HepG2 (cell line): ENCODE data around the gene ST6GALNAC2. TPM values are rescaled to one million over a fixed set of nuclear protein-coding genes. Genes with fewer than 3 reads are reported as not detected.

Source experiments
- ATAC-seq: fragments of 200-7000 bp; cut with Tn5 transposase; 3 replicates; pipeline ENCODE4 v1.9.1; 2020; ENCODE audit warnings: mild to moderate bottlenecking, moderate library complexity
- BruUV-seq: library from RNA; stranded (reverse); fragments of 400-500 nt; replicated peaks from 2 replicates; lab custom pipeline; 2021; lab: Mats Ljungman, UMichigan
- CTCF ChIA-PET: fragments of 300-600 bp; formaldehyde crosslinking; extraction: SDS; loops from one replicate; lab custom pipeline; 2021; ENCODE audit warnings: low total read pairs, inconsistent platforms, low intra/inter-chr PET ratio; lab: Yijun Ruan, JAX
- POLR2A ChIA-PET: fragments of 350-600 bp; sonication (Branson Sonifier 250); formaldehyde crosslinking; loops from one replicate; lab custom pipeline; 2020; ENCODE audit warnings: antibody characterized with exemption, inconsistent platforms; lab: Yijun Ruan, JAX
- DNase-seq: peaks from one replicate; pipeline ENCODE4 v3.0.0-alpha.2; 2015; ENCODE audit warnings: low spot score
- FAIRE-seq: peaks from 3 replicates; lab custom pipeline; 2011; peaks lifted over from hg19 to GRCh38; lab: Jason Lieb, UNC
- H2AFZ ChIP-seq: one replicate; pipeline ENCODE4 v1.6.1; 2011; ENCODE audit warnings: low read length, inconsistent platforms
- H3K27ac ChIP-seq: fragments of 300-600 bp; 3 replicates; pipeline ENCODE4 v1.8.0; 2011; ENCODE audit warnings: mixed run types, mild to moderate bottlenecking, mixed read lengths, low read length, inconsistent platforms; ENCODE audit not compliant: insufficient read depth; ENCODE audit errors: extremely low read length
- H3K27me3 ChIP-seq, 2 experiments: fragments of 200-600 bp in 1 of 2; 2 replicates in 1 of 2; 3 replicates in 1 of 2; pipeline versions ENCODE4 v1.6.0 to v1.8.0; 2011; ENCODE audit warnings: low read length in 2 of 2, mild to moderate bottlenecking in 2 of 2, moderate library complexity in 2 of 2, inconsistent platforms in 1 of 2; ENCODE audit not compliant: insufficient read depth in 2 of 2, control insufficient read depth in 1 of 2
- H3K36me3 ChIP-seq, 2 experiments: fragments of 200-600 bp in 1 of 2; replicated peaks in 1 of 2; 2 replicates in 1 of 2; 3 replicates in 1 of 2; pipeline versions ENCODE4 v1.5.1 to v1.8.0; 2011; ENCODE audit warnings: low read length in 2 of 2, inconsistent platforms in 1 of 2; ENCODE audit not compliant: insufficient read depth in 2 of 2, control insufficient read depth in 1 of 2
- H3K4me1 ChIP-seq: 2 replicates; pipeline ENCODE4 v1.5.1; 2012; ENCODE audit warnings: low read length, inconsistent platforms; ENCODE audit not compliant: insufficient read depth
- H3K4me2 ChIP-seq: 2 replicates; pipeline ENCODE4 v1.6.0; 2011; ENCODE audit warnings: low read depth, low read length, inconsistent platforms
- H3K4me3 ChIP-seq, 3 experiments: fragments of 200-600 bp in 1 of 3; sonication (generic), shearing (Covaris generic) in 1 of 3; replicated peaks in 1 of 3; 2 replicates each; pipeline ENCODE4 v1.5.1; 2011 to 2016; ENCODE audit warnings: low read length in 3 of 3, inconsistent platforms in 2 of 3, low read depth in 2 of 3, mild to moderate bottlenecking in 2 of 3, control low read depth in 1 of 3, mixed read lengths in 1 of 3; ENCODE audit not compliant: insufficient read depth in 1 of 3
- H3K79me2 ChIP-seq: one replicate; pipeline ENCODE4 v1.6.1; 2011; ENCODE audit warnings: low read length, inconsistent platforms; ENCODE audit not compliant: insufficient read depth
- H3K9ac ChIP-seq: 2 replicates; pipeline ENCODE4 v1.6.0; 2011; ENCODE audit warnings: mild to moderate bottlenecking, low read depth, low read length, inconsistent platforms; ENCODE audit not compliant: insufficient read depth
- H3K9me3 ChIP-seq: 2 replicates; pipeline ENCODE4 v1.5.1; 2012; ENCODE audit warnings: mild to moderate bottlenecking, low read length
- H4K20me1 ChIP-seq: 2 replicates; pipeline ENCODE4 v1.6.0; 2011; ENCODE audit warnings: inconsistent platforms, mild to moderate bottlenecking, low read length, moderate library complexity; ENCODE audit not compliant: insufficient read depth
- AGO2 ChIP-seq: fragments of 200-400 bp; formaldehyde crosslinking; optimal IDR thresholded peaks from 2 replicates; pipeline ENCODE3; 2017; ENCODE audit warnings: mild to moderate bottlenecking, low read depth, low read length, moderate library complexity
- ATF7-NPFF ChIP-seq: sonication (generic); formaldehyde crosslinking; IDR thresholded peaks from 2 replicates; pipeline ENCODE4 v1.8.1; 2023; ENCODE audit warnings: mild to moderate bottlenecking, low read depth, missing genetic modification reagents, moderate library complexity
- CEBPZ ChIP-seq: IDR thresholded peaks from 2 replicates; pipeline ENCODE4 v1.6.1; 2012; ENCODE audit warnings: low read length, improper control_type of control experiment
- FOSL1 ChIP-seq: sonication (generic); formaldehyde crosslinking; IDR thresholded peaks from 2 replicates; pipeline ENCODE4 v1.9.0; 2021; ENCODE audit warnings: missing genetic modification reagents, borderline replicate concordance
- HINFP ChIP-seq: sonication (generic); formaldehyde crosslinking; IDR thresholded peaks from 2 replicates; pipeline ENCODE4 v1.4.0; 2020; ENCODE audit warnings: low read depth, mild to moderate bottlenecking, missing genetic modification reagents
- KLF9 ChIP-seq: IDR thresholded peaks from 2 replicates; pipeline ENCODE4 v1.6.1; 2016; ENCODE audit warnings: low read depth
- MYNN ChIP-seq: sonication (generic); formaldehyde crosslinking; IDR thresholded peaks from 2 replicates; pipeline ENCODE4 v1.4.0; 2020; ENCODE audit warnings: mild to moderate bottlenecking, low read depth, missing genetic modification reagents
- NONO ChIP-seq, 2 experiments: fragments of 450-650 bp in 1 of 2; sonication (generic) in 1 of 2; formaldehyde crosslinking in 1 of 2; IDR thresholded peaks in 1 of 2; conservative IDR thresholded peaks in 1 of 2; 2 replicates each; pipeline versions ENCODE4 v1.6.1 to v1.8.0; 2017 to 2022; ENCODE audit warnings: mild to moderate bottlenecking in 1 of 2, missing genetic modification reagents in 1 of 2, moderate library complexity in 1 of 2
- SAP130 ChIP-seq: IDR thresholded peaks from 2 replicates; pipeline ENCODE4 v1.6.1; 2016; ENCODE audit warnings: low read depth
- TMF1 ChIP-seq: sonication (generic); formaldehyde crosslinking; IDR thresholded peaks from 2 replicates; pipeline ENCODE4 v1.8.1; 2022; ENCODE audit warnings: low read depth, missing genetic modification reagents
- ZNF484 ChIP-seq: sonication (generic); formaldehyde crosslinking; IDR thresholded peaks from 2 replicates; pipeline ENCODE4 v1.5.1; 2020; ENCODE audit warnings: mild to moderate bottlenecking, low read depth, missing genetic modification reagents, borderline replicate concordance
- ZNF761 ChIP-seq: sonication (generic); formaldehyde crosslinking; conservative IDR thresholded peaks from 2 replicates; pipeline ENCODE4 v1.4.0; 2020; ENCODE audit warnings: mild to moderate bottlenecking, missing genetic modification reagents
- ZNF780A ChIP-seq: sonication (generic); formaldehyde crosslinking; IDR thresholded peaks from 2 replicates; pipeline ENCODE4 v1.8.0; 2022; ENCODE audit warnings: mild to moderate bottlenecking, missing genetic modification reagents, moderate library complexity
- ZSCAN5A ChIP-seq: sonication (generic); formaldehyde crosslinking; IDR thresholded peaks from 2 replicates; pipeline ENCODE4 v1.8.0; 2022; ENCODE audit warnings: mild to moderate bottlenecking, missing genetic modification reagents, borderline replicate concordance
- WGBS: methylation state at CpG from one replicate; pipeline ENCODE4 v1.1.6; 2017; ENCODE audit warnings: low lambda C conversion rate; 5-methylcytosine and 5-hydroxymethylcytosine counted together
- in situ Hi-C: cut with HindIII; loops from 2 replicates; pipeline ENCODE4 v1.10.0; 2017; ENCODE audit warnings: low pct_unique_long_range_greater_than_20kb; ENCODE audit not compliant: extremely low pct_ligation_motif_present
- intact Hi-C: fragments of 100-400 bp; cut with micrococcal nuclease; formaldehyde crosslinking; loops from one replicate; pipeline ENCODE4 v1.10.0; 2022; ENCODE audit not compliant: unreplicated experiment
- polyA plus RNA-seq, 8 experiments: library from polyadenylated mRNA; depleted of rRNA in 3 of 8; stranded (reverse) in 7 of 8; unstranded in 1 of 8; fragments of >200 nt; fragmentation: Illumina TruSeq in 4 of 8; extraction: Trizol in 4 of 8; gene quantifications; 2 replicates each; pipeline versions ENCODE4 v1.2.1 to v1.2.3, GENCODE V29; 2011 to 2016; ENCODE audit warnings: low read depth in 4 of 8, missing spikeins in 1 of 8, mixed read lengths in 1 of 8; ENCODE audit not compliant: insufficient read depth in 1 of 8
- total RNA-seq, 5 experiments: library from RNA; depleted of rRNA; stranded (reverse); fragments of >200 nt; fragmentation: Illumina TruSeq; extraction: Trizol; gene quantifications; 2 replicates each; pipeline ENCODE4 v1.2.3, GENCODE V29; 2016; ENCODE audit warnings: low read depth in 1 of 5

Gene ST6GALNAC2
- total and polyA plus RNA-seq, 2 of the 13 experiments (the other 11 are each of a cell fraction or from before 2014, with no cell fraction given): 0.12 to 0.49 TPM

- TF ChIP-seq ZNF761 (no peak), ZNF484 (CRISPR knock-in tag) (no peak), SAP130 (CRISPR knock-in tag) (peak; percentile 73)
Measured at GRCh38 chr17:76548378-76549214, 37.1 kb downstream of the ST6GALNAC2 start (continued).

GRCh38 chr17:76547642-76548202, 37.9 kb downstream of the ST6GALNAC2 start:
- DNase-seq (no peak), ATAC-seq (no peak), FAIRE-seq (peak; percentile 81)
- intact Hi-C loops (loop anchor here (1.0 kb wide), 1 partner anchor 24 kb away; no protein-coding TSS in a partner anchor), in situ Hi-C loops (no loop called here)
- Histone ChIP-seq H3K36me3 (peaks cover 7% of the 10 kb centered on the region in 2 experiments; a peak in 4 of 5 replicates), H3K9me3 (no peaks in the 10 kb centered on the region), H3K79me2 (peaks cover 42% of the 10 kb centered on the region), H3K9ac (peak overlapping the region; percentile 63; the same call in 1 of the 2 replicates), H3K4me2 (peak overlapping the region; percentile 93), H3K4me3 (peak overlapping the region in 2 of 3 experiments; percentile 66; a peak in 3 of 6 replicates), H3K4me1 (peaks cover 64% of the 10 kb centered on the region), H2AFZ (no peak overlapping the region), H4K20me1 (peaks cover 7% of the 10 kb centered on the region; the same call in 1 of the 2 replicates), H3K27me3 (no peaks in the 10 kb centered on the region), H3K27ac (no peak overlapping the region)
- no TSS peak for BruUV-seq
- ChIA-PET CTCF (interaction anchor here (0.9 to 4.4 kb wide), 9 partner anchors 15 to 82 kb away, joined by 3 to 86 read pairs (median 6); partner anchors contain the start of gene ST6GALNAC2), POLR2A (interaction anchor here (0.8 to 4.4 kb wide), 8 partner anchors 9 to 66 kb away, joined by 3 to 40 read pairs (median 17); partner anchors contain the start of gene RHBDF2)
- 50% methylated on average over 2 of the region's 2 CpGs for WGBS
- TF ChIP-seq HINFP (CRISPR knock-in tag): no peak
- TF ChIP-seq KLF9: no peak
- no peak for TF ChIP-seq ATF7-NPFF
- TF ChIP-seq AGO2: no peak
- TF ChIP-seq CEBPZ: no peak
- TF ChIP-seq NONO (IDR thresholded peaks at IDR 0.05): peak; percentile 90; the same call in 1 of the 2 replicates
- peak; percentile 56 for TF ChIP-seq NONO (CRISPR knock-in tag; conservative IDR thresholded peaks at IDR 0.05)
- no peak for TF ChIP-seq MYNN (CRISPR knock-in tag)
- no peak for TF ChIP-seq FOSL1
- TF ChIP-seq ZNF780A (CRISPR knock-in tag): peak; percentile 59; the same call in 1 of the 2 replicates
- TF ChIP-seq ZSCAN5A (CRISPR knock-in tag): no peak
- no peak for TF ChIP-seq TMF1 (CRISPR knock-in tag)
